ENCODE results near the gene KLK12.

DNA sequence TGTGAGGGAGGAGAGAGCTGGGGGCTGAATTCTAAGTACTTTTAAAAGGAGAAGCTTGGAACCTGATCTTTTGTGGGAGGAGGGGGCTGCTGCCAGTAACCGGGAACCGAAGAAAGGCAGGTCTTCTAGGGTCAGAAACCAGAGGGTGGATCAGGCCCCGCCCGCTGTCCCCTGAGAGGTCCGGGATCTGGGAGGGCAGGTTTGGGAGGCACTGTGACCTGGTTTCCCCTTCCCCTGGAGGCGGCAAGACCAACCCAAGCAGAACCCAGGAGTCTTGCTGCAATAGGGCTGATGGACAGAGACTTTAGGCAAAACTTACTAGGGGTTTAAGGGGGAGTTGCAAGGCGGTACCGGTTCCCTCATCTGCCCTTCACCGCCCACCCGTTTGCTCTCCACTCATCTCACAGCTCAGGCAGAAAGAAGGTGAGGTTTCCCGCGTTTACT, 32.7 kb downstream of the KLK12 start:
- TF ChIP-seq POLR2A (IDR thresholded peaks at IDR 0.05): no peak
- TF ChIP-seq, protein P1, sequence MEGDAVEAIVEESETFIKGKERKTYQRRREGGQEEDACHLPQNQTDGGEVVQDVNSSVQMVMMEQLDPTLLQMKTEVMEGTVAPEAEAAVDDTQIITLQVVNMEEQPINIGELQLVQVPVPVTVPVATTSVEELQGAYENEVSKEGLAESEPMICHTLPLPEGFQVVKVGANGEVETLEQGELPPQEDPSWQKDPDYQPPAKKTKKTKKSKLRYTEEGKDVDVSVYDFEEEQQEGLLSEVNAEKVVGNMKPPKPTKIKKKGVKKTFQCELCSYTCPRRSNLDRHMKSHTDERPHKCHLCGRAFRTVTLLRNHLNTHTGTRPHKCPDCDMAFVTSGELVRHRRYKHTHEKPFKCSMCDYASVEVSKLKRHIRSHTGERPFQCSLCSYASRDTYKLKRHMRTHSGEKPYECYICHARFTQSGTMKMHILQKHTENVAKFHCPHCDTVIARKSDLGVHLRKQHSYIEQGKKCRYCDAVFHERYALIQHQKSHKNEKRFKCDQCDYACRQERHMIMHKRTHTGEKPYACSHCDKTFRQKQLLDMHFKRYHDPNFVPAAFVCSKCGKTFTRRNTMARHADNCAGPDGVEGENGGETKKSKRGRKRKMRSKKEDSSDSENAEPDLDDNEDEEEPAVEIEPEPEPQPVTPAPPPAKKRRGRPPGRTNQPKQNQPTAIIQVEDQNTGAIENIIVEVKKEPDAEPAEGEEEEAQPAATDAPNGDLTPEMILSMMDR (IDR thresholded peaks at IDR 0.05): no peak

All from adrenal gland (tissue), 5 donors.